Hepatocyte (in vitro differentiated cells): ENCODE data around the gene PTH1R. TPM values are rescaled to one million over a fixed set of nuclear protein-coding genes. Genes with fewer than 3 reads are reported as not detected.

ENCODE experiments used
- DNase-seq: peaks from one replicate; pipeline ENCODE4 v3.0.0-alpha.2; 2016; ENCODE audit warnings: low spot score
- H2AFZ ChIP-seq: fragments of 200-600 bp; sonication (generic); 2 replicates; pipeline ENCODE4 v1.6.0; 2016; ENCODE audit warnings: antibody characterized with exemption, mild to moderate bottlenecking
- H3K27ac ChIP-seq: fragments of 200-600 bp; sonication (generic); 2 replicates; pipeline ENCODE4 v1.5.1; 2016; ENCODE audit warnings: mild to moderate bottlenecking
- H3K27me3 ChIP-seq: fragments of 200-600 bp; sonication (generic); 2 replicates; pipeline ENCODE4 v1.6.1; 2016
- H3K36me3 ChIP-seq: fragments of 200-600 bp; sonication (generic); replicated peaks from 2 replicates; pipeline ENCODE4 v1.5.1; 2016; ENCODE audit warnings: low read depth; ENCODE audit not compliant: insufficient read depth
- H3K4me1 ChIP-seq: fragments of 200-600 bp; sonication (generic); 2 replicates; pipeline ENCODE4 v1.5.1; 2016; ENCODE audit warnings: mild to moderate bottlenecking, moderate library complexity; ENCODE audit not compliant: insufficient read depth
- H3K4me2 ChIP-seq: fragments of 200-600 bp; sonication (generic); 2 replicates; pipeline ENCODE4 v1.6.0; 2016
- H3K4me3 ChIP-seq: fragments of 200-600 bp; sonication (generic); 2 replicates; pipeline ENCODE4 v1.5.1; 2016; ENCODE audit warnings: mild to moderate bottlenecking
- H3K79me2 ChIP-seq: fragments of 200-600 bp; sonication (generic); 2 replicates; pipeline ENCODE4 v1.6.0; 2017; ENCODE audit warnings: mild to moderate bottlenecking
- H3K9me2 ChIP-seq: fragments of 200-600 bp; sonication (generic); replicated peaks from 2 replicates; pipeline ENCODE4 v1.6.0; 2017; ENCODE audit warnings: mild to moderate bottlenecking; ENCODE audit not compliant: insufficient read depth
- H3K9me3 ChIP-seq: fragments of 200-600 bp; sonication (generic); 2 replicates; pipeline ENCODE4 v1.5.1; 2016; ENCODE audit warnings: low read depth, mild to moderate bottlenecking
- H4K20me1 ChIP-seq: fragments of 200-600 bp; sonication (generic); 2 replicates; pipeline ENCODE4 v1.6.0; 2016; ENCODE audit warnings: mild to moderate bottlenecking; ENCODE audit not compliant: insufficient read depth, poor library complexity, severe bottlenecking
- CTCF ChIP-seq: fragments of 200-600 bp; sonication (generic); IDR thresholded peaks from 2 replicates; pipeline ENCODE4 v1.5.1; 2016; ENCODE audit warnings: antibody characterized with exemption, mild to moderate bottlenecking; ENCODE audit not compliant: poor library complexity
- EZH2 ChIP-seq: fragments of 200-600 bp; sonication (generic); IDR thresholded peaks from 2 replicates; pipeline ENCODE4 v1.6.1; 2016; ENCODE audit warnings: antibody characterized with exemption, mild to moderate bottlenecking, borderline replicate concordance
- EZH2phosphoT487 ChIP-seq: fragments of 200-600 bp; sonication (generic); IDR thresholded peaks from one replicate; pipeline ENCODE4 v1.6.1; 2018; ENCODE audit warnings: antibody characterized with exemption, mild to moderate bottlenecking, low read depth, moderate library complexity; ENCODE audit not compliant: unreplicated experiment, severe bottlenecking
- WGBS: methylation state at CpG from one replicate; pipeline ENCODE4 v1.1.6; 2016; ENCODE audit warnings: low lambda C conversion rate; ENCODE audit errors: missing lambda C conversion rate; 5-methylcytosine and 5-hydroxymethylcytosine counted together
- polyA plus RNA-seq: library from polyadenylated mRNA; unstranded; fragments of >200 nt; fragmentation: Nextera tagmentation; extraction: Ambion mirVana; gene quantifications from 2 replicates; pipeline ENCODE4 v1.2.1, GENCODE V29; 2016
- total RNA-seq: library from RNA; depleted of rRNA; stranded (reverse); fragments of >200 nt; gene quantifications from 2 replicates; pipeline ENCODE4 v1.2.3, GENCODE V29; 2014

The PTH1R gene
- total and polyA plus RNA-seq, 2 experiments from 2014 or later, result 14.5 to 31.0 TPM

GRCh38 chr3:46850468-46850779, 27.1 kb upstream of the PTH1R start:
- no peak for TF ChIP-seq EZH2
- no peak for TF ChIP-seq CTCF
- TF ChIP-seq EZH2phosphoT487, result no peak
- Histone ChIP-seq H3K4me1 (peaks cover 37% of the 10 kb centered on the region), H3K9me2 (no peaks in the 10 kb centered on the region), H3K4me2 (no peak overlapping the region), H3K9me3 (no peaks in the 10 kb centered on the region), H4K20me1 (no peaks in the 10 kb centered on the region), H3K4me3 (no peak overlapping the region), H3K79me2 (no peaks in the 10 kb centered on the region), H3K36me3 (no peaks in the 10 kb centered on the region), H3K27me3 (no peaks in the 10 kb centered on the region), H2AFZ (no peak overlapping the region), H3K27ac (peak overlapping the region; percentile 78)
- WGBS, result 90% methylated on average over 1 of the region's 1 CpG
- no peak for DNase-seq

GRCh38 chr3:46851364-46852333, 25.9 kb upstream of the PTH1R start:
- 85% methylated on average over 10 of the region's 13 CpGs for WGBS
- H2AFZ ChIP-seq, result no peak overlapping the region
- no peak overlapping the region for H3K4me2 ChIP-seq
- H3K36me3 ChIP-seq, result no peaks in the 10 kb centered on the region
- peaks cover 27% of the 10 kb centered on the region for H3K4me1 ChIP-seq
- H3K27me3 ChIP-seq, result no peaks in the 10 kb centered on the region
- no peaks in the 10 kb centered on the region for H3K79me2 ChIP-seq
- H3K27ac ChIP-seq, result no peak overlapping the region
- no peaks in the 10 kb centered on the region for H3K9me3 ChIP-seq
- H3K9me2 ChIP-seq, result no peaks in the 10 kb centered on the region
- no peak for DNase-seq
- no peak overlapping the region for H3K4me3 ChIP-seq
- TF ChIP-seq EZH2phosphoT487 (no peak), CTCF (no peak), EZH2 (no peak)
- no peaks in the 10 kb centered on the region for H4K20me1 ChIP-seq

DNA sequence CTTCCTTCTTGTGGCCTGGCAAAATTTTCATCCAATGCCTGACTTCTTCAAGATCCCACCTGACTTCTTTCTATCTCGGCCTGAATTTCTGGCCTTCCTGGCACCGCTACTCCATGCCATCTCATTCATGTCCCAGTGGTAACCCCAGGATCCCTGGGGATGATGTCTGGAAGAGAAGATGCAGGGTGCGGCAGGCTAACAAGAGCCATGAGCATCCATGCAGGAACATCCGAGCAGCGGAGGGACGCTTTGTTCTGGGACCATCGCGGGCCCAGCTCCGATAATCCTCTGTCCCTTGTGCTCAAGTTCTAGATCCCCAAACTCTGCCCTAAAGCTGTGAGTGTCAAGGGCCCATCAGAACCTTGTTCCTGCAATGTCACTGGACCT, 25.2 kb upstream of the PTH1R start:
- no peaks in the 10 kb centered on the region for H4K20me1 ChIP-seq
- WGBS, result 98% methylated on average over 9 of the region's 9 CpGs
- no peak overlapping the region for H2AFZ ChIP-seq
- H3K4me1 ChIP-seq, result peaks cover 24% of the 10 kb centered on the region
- no peak for DNase-seq
- no peak overlapping the region for H3K4me2 ChIP-seq
- no peak overlapping the region for H3K27ac ChIP-seq
- no peaks in the 10 kb centered on the region for H3K9me3 ChIP-seq
- no peaks in the 10 kb centered on the region for H3K79me2 ChIP-seq
- no peak overlapping the region for H3K4me3 ChIP-seq
- no peaks in the 10 kb centered on the region for H3K9me2 ChIP-seq
- H3K27me3 ChIP-seq, result no peaks in the 10 kb centered on the region
- no peak for TF ChIP-seq EZH2
- TF ChIP-seq EZH2phosphoT487, result no peak
- TF ChIP-seq CTCF, result no peak
- H3K36me3 ChIP-seq, result no peaks in the 10 kb centered on the region
